NCI-H187 treated with DMSO at 0.1 percent for 48 hours (cell line): ENCODE data around the gene TNRC18.
"Not testable (repeated sequence)": the region's sequence is repeated elsewhere in the genome, so short reads cannot be mapped to it uniquely, and the experiment has no call there.

Source experiments
- DNase-seq: peaks from one replicate; lab custom pipeline; 2025; lab: John Stamatoyannopoulos, UW

Gene TNRC18

DNA sequence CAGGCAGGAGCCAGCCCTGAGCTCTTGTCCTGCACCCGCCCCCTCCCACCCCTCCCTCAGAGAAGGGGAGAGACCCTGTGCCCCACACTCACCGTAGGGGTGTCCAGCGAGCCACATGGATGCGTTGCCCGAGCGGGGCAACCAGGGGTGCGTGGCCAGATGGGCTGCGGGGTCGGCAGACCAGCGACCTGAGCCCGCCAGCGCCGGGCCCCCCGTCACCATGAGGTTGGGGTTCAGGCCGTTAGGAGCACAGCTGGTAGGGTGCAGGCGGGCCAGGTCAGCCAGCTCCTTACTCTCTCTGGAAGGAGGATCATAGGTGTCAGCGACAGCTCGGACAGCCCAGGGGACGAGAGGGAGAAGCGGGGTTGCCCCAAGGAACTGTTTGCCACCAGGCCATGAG is 46.4 kb downstream of the TNRC18 start:
- no peak for DNase-seq

DNA sequence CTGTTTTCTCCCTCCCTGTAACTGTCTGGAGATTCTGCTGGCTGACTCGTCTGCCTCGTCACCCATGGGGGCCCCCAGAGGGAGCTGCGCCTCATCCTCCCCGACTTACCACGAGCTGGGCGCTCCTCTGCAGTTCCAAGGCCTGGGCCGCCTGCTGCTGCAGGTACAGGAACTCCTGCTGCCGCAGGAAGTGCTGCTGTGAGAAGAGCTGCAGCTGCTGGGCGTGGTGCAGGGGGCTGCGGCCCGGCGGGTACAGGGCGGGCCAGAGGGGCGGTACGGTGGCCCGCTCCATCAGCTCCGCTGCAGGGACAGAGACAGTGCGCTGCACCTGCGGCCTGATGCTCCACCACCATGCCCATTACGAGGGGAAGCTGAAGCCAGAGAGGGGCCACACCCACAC is 47.7 kb downstream of the TNRC18 start:
- DNase-seq = no peak

DNA sequence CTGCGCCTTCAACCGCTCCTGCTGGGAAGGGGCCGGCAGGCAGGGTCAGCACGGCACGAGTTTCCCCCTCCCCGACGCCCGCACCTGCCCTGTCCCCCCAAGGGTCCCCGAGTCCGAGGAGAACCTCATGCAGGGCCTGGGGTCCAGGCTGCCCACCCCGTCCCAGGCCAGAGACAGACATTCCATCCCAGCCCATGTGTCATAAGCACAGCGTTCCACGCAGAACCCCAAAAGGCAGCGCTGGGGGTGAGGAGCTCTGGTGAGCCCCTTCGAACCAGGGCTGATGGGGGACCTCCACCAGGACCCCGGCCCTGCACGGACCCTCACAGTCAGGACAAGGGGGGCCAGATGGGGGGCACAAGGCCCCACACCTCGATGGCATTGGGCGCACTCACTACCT is 49.2 kb downstream of the TNRC18 start:
- no peak for DNase-seq

DNA sequence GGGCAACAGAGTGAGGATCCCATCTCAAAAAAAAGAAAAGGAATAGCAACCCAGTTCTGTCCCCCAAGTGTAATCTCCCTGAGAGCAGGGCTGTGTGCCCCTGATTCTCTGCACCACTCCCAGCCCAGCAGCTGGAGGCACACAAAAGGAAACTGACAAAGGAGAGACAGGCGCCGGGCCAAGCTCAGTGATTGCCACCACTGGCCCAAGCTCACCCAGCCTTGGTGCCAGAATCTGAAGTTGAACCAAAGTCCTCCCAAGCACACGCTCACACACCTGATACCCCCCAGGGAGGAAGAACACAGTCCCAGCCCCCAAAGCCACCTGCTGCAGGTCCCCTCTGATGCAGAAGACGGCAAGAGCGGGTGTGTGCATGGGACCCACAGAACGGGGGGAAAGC is 50.3 kb downstream of the TNRC18 start:
- DNase-seq = no peak

DNA sequence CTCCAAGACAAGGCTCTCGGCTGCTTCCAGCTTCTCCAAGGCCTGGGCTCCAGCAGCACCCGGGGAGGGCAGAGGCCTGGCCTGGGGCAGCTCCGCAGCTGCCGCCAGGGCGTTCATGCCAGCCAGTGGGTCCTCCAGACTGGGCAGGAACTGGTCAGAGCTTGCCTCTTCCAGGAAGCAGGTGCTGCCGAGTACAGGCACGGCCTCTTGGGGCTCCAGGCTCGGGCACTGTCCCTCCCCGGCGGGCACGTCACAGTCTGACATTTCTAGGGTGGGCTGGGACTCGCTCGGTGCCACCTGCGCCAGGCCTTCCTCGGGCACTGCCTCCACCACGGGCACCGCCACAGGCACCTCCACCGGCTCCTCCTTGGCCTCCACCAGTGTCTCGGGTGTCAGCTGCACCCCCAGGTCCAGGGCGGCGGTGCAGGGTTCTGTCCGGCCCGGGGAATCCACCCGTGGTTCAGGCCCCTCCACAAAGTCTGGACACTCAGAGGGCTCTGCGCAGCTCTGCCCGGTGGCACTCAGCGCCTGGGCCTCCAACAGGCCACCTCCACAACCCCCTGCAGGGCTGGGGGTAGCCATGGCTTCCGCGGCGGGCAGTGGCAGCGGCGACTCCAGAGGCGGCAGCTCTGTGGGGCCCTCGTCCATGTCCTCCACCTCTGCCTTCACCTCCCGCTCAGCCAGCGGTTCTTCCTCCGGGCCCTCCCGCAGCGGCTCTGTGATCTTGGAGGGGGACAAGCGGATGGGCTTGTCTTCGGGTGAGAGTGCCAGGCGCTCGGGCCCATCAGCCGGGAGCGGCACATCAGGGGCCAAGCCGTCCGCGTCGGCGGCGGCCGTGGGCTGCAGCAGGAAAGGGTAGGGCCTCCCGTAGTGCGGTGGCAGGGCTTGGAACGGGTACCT is 52.9 kb downstream of the TNRC18 start:
- no peak for DNase-seq

DNA sequence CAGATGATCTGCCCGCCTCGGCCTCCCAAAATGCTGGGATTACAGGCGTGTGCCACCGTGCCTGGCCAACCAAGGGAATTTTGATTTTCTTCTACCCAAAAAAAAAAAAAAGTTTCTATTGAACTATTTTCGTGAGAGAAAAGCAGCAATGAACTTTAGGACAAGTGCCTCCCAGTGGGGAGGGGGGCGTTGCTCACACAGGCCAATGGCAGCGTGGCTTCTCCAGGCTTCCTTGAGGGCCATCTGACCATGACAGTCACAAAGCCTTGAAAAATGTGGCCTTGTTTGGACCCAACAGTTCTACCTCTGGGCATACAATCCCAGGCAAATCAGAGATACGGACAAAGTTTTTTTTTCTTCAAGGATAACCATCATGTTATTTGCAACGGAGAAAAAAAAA is 56.0 kb downstream of the TNRC18 start:
- DNase-seq = no peak

DNA sequence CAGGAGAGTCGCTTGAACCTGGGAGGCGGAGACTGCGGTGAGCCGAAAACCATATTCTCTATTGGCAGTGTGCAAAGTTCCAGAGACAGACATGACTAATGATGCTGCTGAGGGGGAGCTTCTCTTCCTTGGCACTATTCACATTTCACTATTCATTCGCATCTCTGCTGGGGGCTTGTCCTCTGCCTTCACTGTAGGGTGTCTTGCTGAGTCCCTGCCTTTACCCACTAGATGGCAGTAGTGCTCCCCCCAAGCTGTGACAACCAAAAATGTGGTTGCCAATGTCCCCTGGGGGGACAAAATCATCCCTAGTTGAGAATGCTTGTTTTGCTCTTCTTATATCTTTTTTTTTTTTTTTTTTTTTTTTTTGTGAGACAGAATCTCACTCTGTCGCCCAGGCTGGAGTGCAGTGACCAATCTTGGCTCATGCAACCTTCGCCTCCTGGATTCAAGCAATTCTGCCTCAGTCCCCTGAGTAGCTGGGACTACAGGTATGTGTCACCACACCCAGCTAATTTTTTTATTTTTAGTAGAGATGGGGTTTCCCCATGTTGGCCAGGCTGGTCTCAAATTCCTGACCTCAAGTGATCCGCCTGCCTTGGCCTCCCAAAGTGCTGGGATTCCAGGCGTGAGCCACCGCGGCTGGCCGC is 57.5 kb downstream of the TNRC18 start:
- peak; percentile 6 for DNase-seq

DNA sequence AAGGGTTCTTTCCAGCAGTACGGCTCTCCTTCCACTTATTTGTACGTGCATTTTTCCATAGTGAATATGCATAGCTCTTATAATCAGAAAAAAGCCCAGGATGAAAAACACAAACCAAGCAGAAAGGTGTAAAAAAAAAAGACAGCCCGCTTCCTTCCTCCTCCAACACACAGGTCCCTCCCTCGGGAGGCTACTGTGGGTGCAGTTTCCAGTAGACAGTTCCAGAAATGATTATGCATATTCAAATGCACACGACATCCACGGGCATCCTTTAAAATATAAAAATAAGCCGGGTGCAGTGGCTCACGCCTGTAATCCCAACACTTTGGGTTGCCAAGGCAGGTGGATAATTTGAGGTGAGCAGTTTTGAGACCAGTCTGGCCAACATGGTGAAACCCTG is 59.9 kb downstream of the TNRC18 start:
- no peak for DNase-seq

DNA sequence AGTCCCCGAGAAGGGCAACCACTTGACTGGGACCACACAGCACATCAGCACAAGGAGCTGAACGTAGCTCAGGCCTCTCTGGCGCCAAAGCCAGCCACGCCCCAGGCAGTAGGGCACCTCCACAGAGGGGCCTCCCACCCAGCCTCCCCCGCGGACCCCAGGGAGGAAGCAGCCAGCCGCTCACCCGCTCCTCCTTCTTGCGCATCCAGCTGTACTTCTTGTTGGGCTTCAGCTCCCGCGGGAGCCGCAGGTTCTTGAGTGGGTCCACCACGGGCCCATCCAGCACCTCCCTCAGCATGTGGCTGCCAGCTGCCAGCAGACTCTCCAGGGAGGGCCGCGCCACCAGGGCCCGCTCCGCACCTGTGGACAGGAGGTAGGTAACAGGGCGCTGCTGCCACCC is 61.2 kb downstream of the TNRC18 start:
- no peak for DNase-seq

DNA sequence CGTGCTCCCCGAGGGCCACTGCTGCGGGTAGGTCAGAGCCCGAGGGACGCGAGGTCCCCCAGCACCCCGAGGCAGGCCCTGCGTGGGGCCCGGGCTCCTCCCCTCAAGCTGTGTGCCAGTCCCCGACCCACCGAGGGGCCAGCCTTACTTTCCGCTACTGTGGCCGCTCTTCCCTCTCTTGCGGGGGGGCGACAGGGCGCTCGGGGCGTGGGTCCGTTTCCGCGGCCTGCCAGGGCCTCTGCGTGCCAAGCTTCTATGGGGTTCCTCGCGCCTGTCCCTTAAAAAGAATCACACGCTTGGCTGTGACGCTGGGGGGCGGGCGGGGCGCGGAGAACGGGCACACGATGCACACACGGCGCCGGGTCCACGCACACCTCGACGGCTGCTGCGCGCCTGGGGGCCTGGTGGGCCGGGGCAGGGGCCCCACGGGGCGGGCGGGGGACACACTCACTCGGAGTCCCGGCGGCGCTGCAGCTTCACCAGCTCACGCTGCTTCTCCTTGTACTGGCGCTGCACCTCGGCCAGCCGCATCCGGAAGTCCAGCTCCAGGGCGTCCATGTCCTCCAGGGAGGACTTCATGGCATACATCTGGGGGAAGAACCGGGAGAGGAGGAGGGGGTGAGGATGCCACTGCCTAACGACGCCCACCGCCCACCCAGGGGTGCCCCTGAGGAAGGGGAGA is 62.0 kb downstream of the TNRC18 start:
- no peak for DNase-seq

DNA sequence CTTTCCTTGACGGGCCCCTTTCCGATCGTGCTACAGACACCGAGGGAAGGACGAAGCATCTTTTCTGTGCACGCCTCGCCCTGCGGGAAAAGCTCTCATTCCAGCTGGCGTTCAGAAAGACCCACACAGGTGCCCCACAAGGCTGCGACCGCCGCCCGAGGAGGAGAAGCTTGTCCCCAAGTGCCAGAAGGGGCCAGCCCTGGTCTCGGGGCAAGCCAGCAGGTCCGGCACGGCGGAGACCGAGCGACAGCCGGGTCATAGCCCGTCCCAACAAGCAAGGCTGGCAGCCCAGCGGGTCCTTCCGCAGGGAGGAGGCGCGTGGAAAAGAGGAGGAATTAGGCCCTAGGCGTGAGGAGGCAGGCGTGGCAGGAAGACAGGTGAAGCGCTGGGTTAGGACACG is 62.7 kb downstream of the TNRC18 start:
- DNase-seq = no peak

DNA sequence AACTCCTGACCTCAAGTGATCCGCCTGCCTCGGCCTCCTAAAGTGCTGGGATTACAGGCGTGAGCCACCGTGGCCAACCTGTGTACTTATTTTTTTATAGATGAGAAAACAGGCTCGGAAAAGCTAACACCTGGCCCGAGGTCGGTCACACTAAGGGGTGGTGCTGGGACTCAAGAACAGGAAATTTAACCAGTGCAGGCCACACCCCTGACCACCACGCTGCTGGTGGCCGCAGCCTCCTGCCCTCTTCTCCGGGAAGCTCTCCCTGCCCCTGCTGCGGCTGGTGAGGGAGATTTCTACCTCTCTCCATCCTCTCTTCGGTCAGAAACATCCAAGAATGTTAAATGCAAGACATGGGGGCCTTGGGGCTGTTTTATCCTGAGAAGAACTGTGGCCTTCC is 63.2 kb downstream of the TNRC18 start:
- DNase-seq = no peak

DNA sequence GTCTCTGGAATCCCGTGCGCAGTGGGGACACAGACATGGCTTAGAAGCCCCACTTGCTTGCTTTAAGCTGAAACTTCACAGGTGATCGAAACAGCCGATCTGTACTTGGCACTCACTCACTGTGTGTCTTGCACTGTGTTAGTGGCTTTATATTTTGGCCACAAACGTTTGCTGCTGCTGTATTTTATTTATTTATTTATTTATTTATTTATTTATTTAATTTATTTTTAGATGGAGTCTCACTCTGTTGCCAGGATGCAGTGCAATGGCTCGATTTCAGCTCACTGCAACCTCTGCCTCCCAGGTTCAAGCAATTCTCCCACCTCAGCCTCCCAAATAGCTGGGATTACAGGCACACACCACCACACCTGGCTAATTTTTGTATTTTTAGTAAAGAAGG is 63.6 kb downstream of the TNRC18 start:
- not testable (repeated sequence) for DNase-seq

DNA sequence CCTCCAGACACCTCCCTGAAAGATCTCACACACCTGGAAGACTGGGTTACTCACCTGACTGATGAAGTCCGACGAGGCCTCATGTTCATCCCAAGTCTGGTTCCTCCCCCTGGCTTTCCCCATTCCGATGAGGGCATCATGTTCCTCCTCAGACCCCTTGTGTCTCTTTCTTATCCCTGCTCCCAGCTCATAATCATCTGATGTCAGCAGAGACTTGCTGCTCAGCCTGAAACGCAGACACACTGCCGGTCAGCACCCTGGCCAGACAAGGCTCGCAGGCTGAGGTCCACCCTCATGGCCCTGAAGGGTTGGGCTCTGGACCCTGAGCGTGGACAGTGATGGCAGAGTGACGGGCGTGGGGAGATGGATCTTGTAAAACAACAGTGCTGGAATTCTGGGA is 64.3 kb downstream of the TNRC18 start:
- no peak for DNase-seq

DNA sequence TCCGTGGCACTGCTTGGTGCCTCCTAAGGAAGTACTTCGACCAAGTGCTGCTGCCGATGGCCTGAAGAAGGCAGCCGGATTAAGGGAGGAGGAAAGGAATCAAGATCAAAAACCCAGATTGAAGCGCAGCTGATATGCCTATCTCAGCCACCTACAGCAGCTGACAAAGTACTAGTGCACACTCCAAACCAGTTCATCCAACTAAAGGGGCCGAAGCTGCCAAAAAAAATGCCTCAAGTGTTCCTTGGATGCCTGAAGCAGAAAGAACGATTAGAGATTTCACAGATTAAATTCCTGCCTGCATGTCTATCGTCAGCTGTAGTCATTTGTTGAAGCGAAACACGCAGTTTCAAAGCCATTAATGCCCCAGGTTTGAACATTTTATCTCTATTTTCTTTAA is 65.7 kb downstream of the TNRC18 start:
- DNase-seq = no peak

DNA sequence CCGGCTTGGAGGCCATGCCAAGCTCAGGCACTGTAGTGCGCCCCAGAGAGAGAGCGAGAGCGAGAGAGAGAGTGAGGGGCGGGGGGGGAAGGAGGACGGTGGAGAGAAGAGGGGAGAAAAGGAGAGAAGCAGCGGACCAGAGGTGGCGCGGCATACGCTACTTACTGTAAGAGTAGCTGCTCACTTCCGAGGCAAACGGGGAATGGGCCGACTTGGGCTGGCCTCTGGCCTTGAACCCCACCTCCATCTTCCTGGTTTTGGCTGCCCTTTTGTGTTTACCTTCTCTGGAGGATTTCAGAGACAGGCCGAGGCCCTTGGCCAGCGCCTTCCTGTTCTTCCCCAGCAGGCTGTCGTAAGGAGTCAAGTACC is 66.9 kb downstream of the TNRC18 start:
- no peak for DNase-seq

DNA sequence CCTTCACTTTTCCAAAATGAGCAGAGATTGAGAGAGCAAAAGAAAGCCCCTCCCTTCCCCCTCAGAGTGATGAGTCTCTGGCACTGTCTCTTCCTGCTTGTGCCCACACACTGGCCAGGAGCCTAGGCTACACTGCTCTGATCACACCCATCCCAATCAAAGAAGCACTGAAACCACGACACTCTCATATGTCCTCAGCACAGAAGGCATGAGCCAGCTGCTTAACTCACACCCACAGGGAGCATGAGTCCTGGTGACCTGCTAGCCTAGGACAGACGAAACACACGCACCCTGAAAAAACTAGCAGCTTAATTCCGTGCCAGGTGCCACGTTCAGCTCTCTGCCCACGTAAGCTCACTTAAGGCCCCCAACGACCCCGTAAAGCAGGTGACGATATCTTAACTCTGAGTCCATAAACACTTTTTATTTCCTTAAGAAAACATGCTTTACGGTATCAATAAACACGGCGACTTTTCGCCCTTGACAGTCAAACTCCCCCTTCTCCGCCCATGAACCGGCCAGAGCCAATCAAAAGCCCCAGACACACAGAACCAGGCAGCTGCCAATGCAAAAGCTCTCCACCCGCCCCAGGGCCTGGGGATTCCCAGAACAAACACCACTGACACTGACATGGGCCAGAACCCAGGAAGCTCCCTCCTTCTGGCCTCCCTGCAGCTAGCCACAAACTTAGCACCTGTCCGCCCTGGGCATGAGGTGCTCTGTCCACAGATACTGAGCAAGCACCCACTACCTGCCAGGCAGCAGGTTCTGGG is 69.0 kb downstream of the TNRC18 start:
- DNase-seq = no peak

DNA sequence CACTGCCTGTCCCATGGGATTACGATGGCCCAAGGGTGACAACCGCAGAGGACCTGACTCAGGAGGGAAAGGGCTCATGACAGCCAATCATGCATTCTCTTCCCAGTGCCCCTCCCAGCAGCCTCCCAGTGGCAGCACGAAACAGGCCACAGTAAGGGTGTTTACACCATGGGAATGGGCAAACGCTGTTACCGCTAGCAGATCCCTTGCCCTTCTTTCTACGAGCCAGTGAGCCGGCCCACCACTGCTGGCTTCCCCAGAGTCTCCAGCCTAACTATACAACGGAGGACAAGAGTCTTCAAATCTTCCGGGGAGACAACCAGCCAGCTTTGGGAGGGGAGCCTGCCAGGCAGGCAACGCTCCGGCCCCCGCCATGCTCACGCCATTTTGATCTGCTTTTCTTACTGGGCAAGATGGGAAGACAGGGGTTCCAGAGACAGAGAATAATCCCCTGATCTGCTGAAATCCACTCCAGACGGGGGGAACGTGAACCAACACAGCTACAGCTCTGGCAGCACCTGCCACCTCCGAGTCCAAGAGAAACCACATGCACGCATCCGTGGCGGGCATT is 71.1 kb downstream of the TNRC18 start:
- DNase-seq = no peak

DNA sequence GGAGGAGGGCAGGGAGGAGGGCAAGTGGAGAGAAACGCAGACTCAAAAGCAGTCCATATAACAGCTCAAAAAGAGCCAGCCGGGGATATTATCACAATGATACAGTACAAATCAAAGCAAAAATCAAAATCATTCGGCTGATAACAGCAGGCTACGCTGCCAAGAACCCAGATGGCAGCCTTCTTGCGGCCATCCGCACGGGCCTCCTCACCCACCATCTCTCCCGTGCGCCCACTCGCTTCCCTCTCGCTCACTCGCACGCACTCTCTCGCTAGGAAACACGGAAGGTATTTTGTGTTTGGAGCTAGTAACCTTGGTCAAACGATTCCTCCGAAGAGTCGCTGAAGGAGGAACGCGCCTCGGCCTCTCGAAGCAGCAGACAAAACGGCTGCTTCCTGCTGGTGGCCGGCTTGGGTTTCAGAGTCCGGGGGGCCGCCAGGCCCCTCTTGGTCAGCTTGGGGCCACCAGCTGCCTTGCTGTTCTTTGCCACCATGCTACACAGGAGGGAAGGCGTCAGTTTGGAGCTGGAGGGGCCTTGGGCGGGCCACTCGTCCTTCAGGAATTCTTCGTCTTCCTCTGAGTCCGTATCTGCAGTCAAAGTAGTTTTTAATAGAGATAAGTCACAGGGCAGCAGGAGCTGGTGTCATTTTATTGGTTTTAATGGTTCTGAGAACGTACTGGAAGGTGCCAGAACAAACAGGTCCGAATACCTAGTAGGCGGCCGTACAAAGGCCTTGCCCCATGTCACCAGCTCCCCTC is 71.9 kb downstream of the TNRC18 start:
- no peak for DNase-seq

DNA sequence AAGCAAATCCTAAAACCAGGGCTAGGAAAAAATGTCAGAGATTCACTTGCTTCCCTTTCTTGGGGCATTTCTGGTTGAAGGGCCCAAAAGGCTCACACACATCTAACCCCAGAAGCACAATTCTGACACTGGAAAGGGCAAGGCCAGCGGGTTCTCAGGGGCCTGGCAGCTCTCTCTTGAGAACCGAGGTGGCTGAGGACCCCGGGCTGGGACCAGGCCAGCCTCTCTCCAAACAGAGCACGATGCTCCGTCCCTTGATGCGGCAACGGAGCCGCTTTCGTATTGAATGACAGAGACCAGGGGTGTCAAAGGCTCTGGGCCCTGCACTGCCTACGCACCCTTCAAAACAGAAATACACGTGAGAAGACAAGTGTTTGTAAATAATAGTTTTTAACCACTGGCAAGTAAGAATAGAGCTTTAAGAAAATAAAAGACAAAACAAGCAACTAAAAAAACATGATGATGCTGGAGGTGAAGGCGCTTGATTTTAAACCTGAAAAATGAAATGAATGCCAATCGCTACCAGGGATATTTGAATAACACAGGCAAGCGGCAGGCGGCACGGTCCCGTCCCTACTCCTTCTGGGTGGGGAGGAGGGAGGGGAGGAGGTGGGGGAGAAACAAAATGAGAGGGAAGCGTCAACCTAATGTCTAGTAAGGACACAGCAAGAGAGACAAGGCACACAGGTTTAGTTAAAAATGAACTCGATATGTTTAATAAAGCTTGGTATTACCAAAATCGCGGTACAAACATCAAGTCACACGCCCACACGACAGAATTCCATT is 72.8 kb downstream of the TNRC18 start:
- no peak for DNase-seq

DNA sequence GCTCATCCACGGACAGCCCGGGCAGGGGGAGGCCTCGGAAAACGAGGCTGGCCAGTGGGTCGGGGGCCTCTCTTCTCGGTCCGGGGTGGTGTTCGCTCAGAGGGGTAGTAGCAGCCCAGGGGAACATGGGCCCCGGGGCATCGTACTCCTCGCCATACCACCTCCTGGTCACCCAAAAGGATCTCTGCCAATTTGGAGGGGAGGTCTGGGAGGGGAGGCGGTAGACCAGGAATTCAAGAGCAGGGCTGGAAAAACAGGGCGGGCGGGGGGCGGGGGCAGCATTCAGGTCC is 73.5 kb downstream of the TNRC18 start:
- DNase-seq = no peak
